ENCODE results near the gene RAD9A.

Gene RAD9A

GRCh38 chr11:67435727-67436458 is 44.1 kb downstream of the RAD9A start:
- Histone ChIP-seq H3K9ac (ENCODE audit: low read depth in 1 of 2, low read length in 2 of 2) (no peak overlapping the region), H3K4me1 (ENCODE audit: control insufficient read depth in 2 of 2, insufficient read depth in 2 of 2, low read length in 2 of 2) (peaks cover 2 to 13% of the 10 kb centered on the region in 2 donors), H3K4me3 (ENCODE audit: low read length in 2 of 2) (peak overlapping the region; percentile 1 to 75), H3K27me3 (ENCODE audit: control insufficient read depth in 2 of 2, insufficient read depth in 2 of 2, low read length in 2 of 2) (no peaks in the 10 kb centered on the region), H3K27ac (ENCODE audit: low read depth in 2 of 2, low read length in 2 of 2) (peak overlapping the region; percentile 32 to 37), H3K36me3 (ENCODE audit: control insufficient read depth in 2 of 2, insufficient read depth in 2 of 2, low read length in 2 of 2) (peaks cover 48 to 49% of the 10 kb centered on the region in 2 donors), H3K9me3 (ENCODE audit: control insufficient read depth in 2 of 2, low read length in 2 of 2) (no peaks in the 10 kb centered on the region)

GRCh38 chr11:67436459-67437081 is 44.8 kb downstream of the RAD9A start:
- H3K27me3 ChIP-seq (ENCODE audit: control insufficient read depth in 2 of 2, insufficient read depth in 2 of 2, low read length in 2 of 2), result no peaks in the 10 kb centered on the region
- peaks cover 5 to 13% of the 10 kb centered on the region in 2 donors for H3K4me1 ChIP-seq (ENCODE audit: control insufficient read depth in 2 of 2, insufficient read depth in 2 of 2, low read length in 2 of 2)
- peak overlapping the region in 1 of 2 donors; percentile 26 for H3K9ac ChIP-seq (ENCODE audit: low read depth in 1 of 2, low read length in 2 of 2)
- H3K9me3 ChIP-seq (ENCODE audit: control insufficient read depth in 2 of 2, low read length in 2 of 2), result no peaks in the 10 kb centered on the region
- peak overlapping the region; percentile 14 to 75 for H3K4me3 ChIP-seq (ENCODE audit: low read length in 2 of 2)
- H3K36me3 ChIP-seq (ENCODE audit: control insufficient read depth in 2 of 2, insufficient read depth in 2 of 2, low read length in 2 of 2), result peaks cover 51% of the 10 kb centered on the region in 2 donors
- H3K27ac ChIP-seq (ENCODE audit: low read depth in 2 of 2, low read length in 2 of 2), result peak overlapping the region in 1 of 2 donors; percentile 87

DNA sequence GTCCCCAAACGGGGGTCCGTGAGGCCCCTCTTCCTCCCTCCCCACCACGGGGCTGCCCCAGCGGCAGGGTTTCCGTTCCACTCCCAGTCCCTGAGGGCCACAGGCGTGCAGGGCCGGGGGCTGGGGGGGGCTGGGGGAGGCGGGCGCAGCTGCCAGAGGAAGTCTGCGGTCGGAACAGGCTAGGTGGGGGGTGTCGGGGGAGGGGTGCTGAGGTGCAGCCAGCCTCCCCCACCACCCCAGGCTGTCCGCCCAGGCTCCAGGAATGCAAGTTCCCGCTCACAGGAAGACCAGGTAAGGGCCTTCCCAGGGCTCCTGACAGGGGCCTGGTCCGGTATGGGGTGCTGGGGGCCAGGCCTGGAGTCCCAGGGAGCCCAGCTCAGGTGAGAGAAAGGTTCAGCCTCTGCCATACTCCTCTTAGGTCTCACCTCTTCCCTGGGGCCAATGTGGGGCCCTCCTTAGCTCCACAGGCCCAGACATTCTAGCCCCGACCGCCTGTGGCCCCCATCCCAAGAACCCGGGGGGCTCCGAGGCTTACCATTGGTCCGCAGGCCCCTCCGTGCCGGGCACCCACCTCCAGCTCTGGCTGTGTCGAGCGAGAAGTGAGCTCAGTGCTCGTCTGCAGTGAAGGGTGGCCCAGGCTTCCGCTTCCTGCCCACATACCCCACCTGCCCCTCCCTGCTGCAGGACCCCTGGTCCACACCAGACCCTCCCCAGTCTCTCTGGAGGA is 45.5 kb downstream of the RAD9A start, which contains the start of gene PTPRCAP:
PTPRCAP (minus strand) TSS at position 601 of the 727 bp plus-strand sequence; CDS start at position 538, 63 bp downstream.
- Histone ChIP-seq H3K9ac (ENCODE audit: low read depth in 1 of 2, low read length in 2 of 2) (peak within 1 kb of the TSS in 1 of 2 donors; percentile 52), H3K9me3 (ENCODE audit: control insufficient read depth in 2 of 2, low read length in 2 of 2) (no peaks in the 10 kb centered on the region), H3K27me3 (ENCODE audit: control insufficient read depth in 2 of 2, insufficient read depth in 2 of 2, low read length in 2 of 2) (no peaks in the 10 kb centered on the region), H3K4me1 (ENCODE audit: control insufficient read depth in 2 of 2, insufficient read depth in 2 of 2, low read length in 2 of 2) (peaks cover 11 to 18% of the 10 kb centered on the region in 2 donors), H3K27ac (ENCODE audit: low read depth in 2 of 2, low read length in 2 of 2) (peak within 1 kb of the TSS; percentile 55 to 87), H3K36me3 (ENCODE audit: control insufficient read depth in 2 of 2, insufficient read depth in 2 of 2, low read length in 2 of 2) (peaks cover 47 to 52% of the 10 kb centered on the region in 2 donors), H3K4me3 (ENCODE audit: low read length in 2 of 2) (peak within 1 kb of the TSS; percentile 32 to 77)

- peaks cover 42 to 46% of the 10 kb centered on the region in 2 donors for H3K36me3 ChIP-seq (ENCODE audit: control insufficient read depth in 2 of 2, insufficient read depth in 2 of 2, low read length in 2 of 2)
- H3K27me3 ChIP-seq (ENCODE audit: control insufficient read depth in 2 of 2, insufficient read depth in 2 of 2, low read length in 2 of 2), result no peaks in the 10 kb centered on the region
- peaks cover 17 to 24% of the 10 kb centered on the region in 2 donors for H3K4me1 ChIP-seq (ENCODE audit: control insufficient read depth in 2 of 2, insufficient read depth in 2 of 2, low read length in 2 of 2)
- peak overlapping the region; percentile 32 to 77 for H3K4me3 ChIP-seq (ENCODE audit: low read length in 2 of 2)
- H3K9ac ChIP-seq (ENCODE audit: low read depth in 1 of 2, low read length in 2 of 2), result peak overlapping the region in 1 of 2 donors; percentile 47
- no peaks in the 10 kb centered on the region for H3K9me3 ChIP-seq (ENCODE audit: control insufficient read depth in 2 of 2, low read length in 2 of 2)
- peak overlapping the region; percentile 55 to 87 for H3K27ac ChIP-seq (ENCODE audit: low read depth in 2 of 2, low read length in 2 of 2)
Observed at GRCh38 chr11:67437809-67438157, 46.0 kb downstream of the RAD9A start.

DNA sequence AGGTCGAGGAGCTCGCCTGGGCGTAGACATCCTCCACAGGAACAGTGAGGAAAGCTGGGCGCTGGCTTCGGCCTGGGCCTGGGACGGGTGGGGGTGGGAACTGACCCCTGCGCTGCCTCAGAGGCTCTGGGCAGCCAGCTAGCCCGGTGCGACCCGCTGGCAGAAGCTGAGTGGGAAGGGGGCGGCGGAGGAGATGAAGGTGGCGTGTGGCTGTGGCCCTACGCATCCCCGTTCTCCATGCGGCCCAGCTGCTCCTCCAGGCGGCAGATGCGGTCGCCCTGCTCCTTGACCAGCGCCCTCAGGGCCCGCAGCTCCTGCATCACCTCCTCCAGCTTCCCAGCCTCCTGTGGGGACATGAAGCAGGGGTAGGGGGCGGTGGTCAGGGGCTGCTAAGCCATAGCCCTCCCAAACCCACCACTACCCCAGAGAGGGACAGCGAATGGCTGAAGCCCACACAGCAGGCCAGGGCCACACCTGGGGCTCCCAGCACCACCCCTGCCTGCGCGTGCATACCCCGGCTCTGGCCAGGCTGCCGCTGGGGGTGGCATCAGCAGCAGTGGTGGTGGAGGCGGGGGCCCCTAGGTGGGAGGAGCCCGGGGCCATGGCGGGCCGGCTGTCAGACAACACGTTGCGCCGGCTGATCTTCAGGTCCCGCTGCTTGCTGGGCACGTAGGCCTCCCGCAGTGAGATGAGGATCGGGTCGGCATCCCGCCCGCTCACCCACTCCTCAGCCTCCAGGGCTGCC is 46.5 kb downstream of the RAD9A start:
- H3K27ac ChIP-seq (ENCODE audit: low read depth in 2 of 2, low read length in 2 of 2), result peak overlapping the region in 1 of 2 donors; percentile 87

DNA sequence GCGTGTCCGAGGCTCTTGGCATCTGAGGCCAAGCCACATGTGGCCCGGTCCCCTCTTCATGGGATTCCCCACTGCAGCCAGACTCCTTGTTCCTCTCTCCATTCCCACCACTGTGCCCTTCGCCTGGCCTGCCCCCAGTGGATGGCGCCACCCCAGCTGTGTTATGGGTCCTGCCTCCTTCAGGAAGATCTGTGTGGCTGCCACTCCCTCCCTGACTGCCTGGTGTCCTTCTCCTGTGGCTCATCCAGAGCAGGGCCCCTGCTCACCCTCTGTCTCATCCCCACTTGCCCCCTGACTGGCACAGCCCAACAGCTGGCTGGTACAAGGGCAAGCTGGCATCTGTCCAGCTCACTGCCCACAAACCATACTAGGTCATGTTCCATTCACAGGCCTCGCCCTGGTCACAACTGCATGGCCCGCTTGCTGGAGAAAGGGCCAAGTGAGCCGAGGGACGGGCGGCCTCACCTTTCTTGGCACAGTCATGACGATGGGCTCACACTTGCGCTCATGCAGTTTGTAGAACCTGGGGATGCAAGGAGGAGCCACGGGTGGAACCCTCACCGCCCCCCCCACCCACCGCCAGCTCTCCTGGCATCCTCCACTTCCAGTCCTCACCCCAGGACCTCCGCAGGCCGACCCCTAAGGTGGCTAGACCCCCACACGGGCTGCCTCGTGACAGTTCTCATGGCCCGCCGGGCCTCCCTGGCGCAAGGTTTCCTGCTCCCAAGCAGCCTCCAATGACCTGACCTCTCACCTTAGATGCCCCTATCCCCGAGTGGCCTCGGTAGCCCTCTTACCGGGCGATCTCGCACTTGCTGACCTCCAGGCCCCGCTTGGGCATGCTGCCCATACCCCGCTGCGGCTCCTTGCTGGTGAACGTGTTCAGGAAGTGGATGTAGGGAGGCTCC is 47.8 kb downstream of the RAD9A start:
- no peaks in the 10 kb centered on the region for H3K9me3 ChIP-seq (ENCODE audit: control insufficient read depth in 2 of 2, low read length in 2 of 2)
- H3K4me3 ChIP-seq (ENCODE audit: low read length in 2 of 2), result peak overlapping the region in 1 of 2 donors; percentile 44
- H3K36me3 ChIP-seq (ENCODE audit: control insufficient read depth in 2 of 2, insufficient read depth in 2 of 2, low read length in 2 of 2), result peaks cover 24 to 32% of the 10 kb centered on the region in 2 donors
- H3K4me1 ChIP-seq (ENCODE audit: control insufficient read depth in 2 of 2, insufficient read depth in 2 of 2, low read length in 2 of 2), result peaks cover 17 to 24% of the 10 kb centered on the region in 2 donors
- H3K9ac ChIP-seq (ENCODE audit: low read depth in 1 of 2, low read length in 2 of 2), result no peak overlapping the region
- H3K27ac ChIP-seq (ENCODE audit: low read depth in 2 of 2, low read length in 2 of 2), result peak overlapping the region; percentile 26 to 61
- H3K27me3 ChIP-seq (ENCODE audit: control insufficient read depth in 2 of 2, insufficient read depth in 2 of 2, low read length in 2 of 2), result no peaks in the 10 kb centered on the region

More for the DNA sequence above, 46.5 kb downstream of the RAD9A start:
- Histone ChIP-seq H3K4me3 (ENCODE audit: low read length in 2 of 2) (peak overlapping the region; percentile 32 to 77), H3K9me3 (ENCODE audit: control insufficient read depth in 2 of 2, low read length in 2 of 2) (no peaks in the 10 kb centered on the region), H3K36me3 (ENCODE audit: control insufficient read depth in 2 of 2, insufficient read depth in 2 of 2, low read length in 2 of 2) (peaks cover 37 to 43% of the 10 kb centered on the region in 2 donors), H3K9ac (ENCODE audit: low read depth in 1 of 2, low read length in 2 of 2) (no peak overlapping the region), H3K27me3 (ENCODE audit: control insufficient read depth in 2 of 2, insufficient read depth in 2 of 2, low read length in 2 of 2) (no peaks in the 10 kb centered on the region), H3K4me1 (ENCODE audit: control insufficient read depth in 2 of 2, insufficient read depth in 2 of 2, low read length in 2 of 2) (peaks cover 17 to 24% of the 10 kb centered on the region in 2 donors)

DNA sequence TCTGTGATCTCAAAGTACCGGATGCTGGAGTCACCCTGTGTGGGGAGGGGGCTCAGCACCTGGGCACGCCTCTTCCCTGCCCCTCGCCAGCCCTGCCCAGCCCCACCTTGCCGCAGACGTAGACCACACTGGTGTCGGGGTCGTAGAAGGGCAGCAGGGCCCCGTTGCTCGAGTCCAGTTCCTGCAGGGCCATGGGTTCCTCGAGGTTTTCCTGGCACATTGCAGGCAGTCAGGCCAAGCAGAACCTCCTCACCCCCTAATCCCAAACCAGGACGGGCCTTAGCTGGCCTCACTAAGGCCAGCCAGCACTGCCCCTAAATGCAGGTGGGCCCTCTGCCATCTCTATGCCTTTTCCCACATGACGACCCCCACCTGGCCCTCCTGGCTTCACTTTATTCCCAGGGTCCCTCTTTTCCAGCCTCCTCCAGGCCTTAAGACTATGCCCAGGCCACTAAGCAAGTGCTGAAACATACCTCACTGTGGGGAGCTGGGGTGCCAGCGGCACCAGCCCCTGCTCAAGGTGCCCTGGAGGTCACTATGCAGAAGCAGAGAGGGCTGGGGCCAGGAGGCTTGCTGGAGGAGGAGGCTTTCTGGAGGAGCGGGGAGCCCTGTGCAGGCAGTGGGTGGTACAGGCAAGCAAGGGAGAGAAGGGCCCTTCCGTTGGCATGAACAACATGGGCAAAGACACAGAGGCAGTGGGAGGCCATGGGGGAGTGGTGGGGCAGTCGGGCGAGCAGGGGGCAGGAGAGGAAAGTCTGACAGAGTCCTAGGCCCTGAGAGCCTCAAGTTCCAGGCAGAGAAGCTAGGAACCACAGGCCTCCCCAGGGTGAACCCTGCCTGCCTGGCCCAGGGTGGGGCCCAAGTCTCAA is 48.7 kb downstream of the RAD9A start:
- Histone ChIP-seq H3K27ac (ENCODE audit: low read depth in 2 of 2, low read length in 2 of 2) (peak overlapping the region in 1 of 2 donors; percentile 61), H3K9me3 (ENCODE audit: control insufficient read depth in 2 of 2, low read length in 2 of 2) (no peaks in the 10 kb centered on the region), H3K4me3 (ENCODE audit: low read length in 2 of 2) (no peak overlapping the region), H3K9ac (ENCODE audit: low read depth in 1 of 2, low read length in 2 of 2) (no peak overlapping the region), H3K4me1 (ENCODE audit: control insufficient read depth in 2 of 2, insufficient read depth in 2 of 2, low read length in 2 of 2) (peaks cover 17 to 29% of the 10 kb centered on the region in 2 donors), H3K36me3 (ENCODE audit: control insufficient read depth in 2 of 2, insufficient read depth in 2 of 2, low read length in 2 of 2) (peaks cover 24 to 25% of the 10 kb centered on the region in 2 donors), H3K27me3 (ENCODE audit: control insufficient read depth in 2 of 2, insufficient read depth in 2 of 2, low read length in 2 of 2) (no peaks in the 10 kb centered on the region)

- Histone ChIP-seq H3K27ac (ENCODE audit: low read depth in 2 of 2, low read length in 2 of 2) (no peak overlapping the region), H3K4me3 (ENCODE audit: low read length in 2 of 2) (no peak overlapping the region), H3K4me1 (ENCODE audit: control insufficient read depth in 2 of 2, insufficient read depth in 2 of 2, low read length in 2 of 2) (peaks cover 18 to 28% of the 10 kb centered on the region in 2 donors), H3K9ac (ENCODE audit: low read depth in 1 of 2, low read length in 2 of 2) (no peak overlapping the region), H3K27me3 (ENCODE audit: control insufficient read depth in 2 of 2, insufficient read depth in 2 of 2, low read length in 2 of 2) (no peaks in the 10 kb centered on the region), H3K9me3 (ENCODE audit: control insufficient read depth in 2 of 2, low read length in 2 of 2) (no peaks in the 10 kb centered on the region), H3K36me3 (ENCODE audit: control insufficient read depth in 2 of 2, insufficient read depth in 2 of 2, low read length in 2 of 2) (peaks cover 20 to 24% of the 10 kb centered on the region in 2 donors)
Observed at GRCh38 chr11:67441098-67441563, 49.3 kb downstream of the RAD9A start.

All from mucosa of rectum (tissue), 2 donors.